NCI-H774 (cell line): Measurements from ENCODE around the gene TCF7.
"Not testable (repeated sequence)": the region's sequence is repeated elsewhere in the genome, so short reads cannot be mapped to it uniquely, and the experiment has no call there.

ENCODE experiments used
- DNase-seq: peaks from one replicate; lab custom pipeline; 2025; lab: John Stamatoyannopoulos, UW

The TCF7 gene

DNA sequence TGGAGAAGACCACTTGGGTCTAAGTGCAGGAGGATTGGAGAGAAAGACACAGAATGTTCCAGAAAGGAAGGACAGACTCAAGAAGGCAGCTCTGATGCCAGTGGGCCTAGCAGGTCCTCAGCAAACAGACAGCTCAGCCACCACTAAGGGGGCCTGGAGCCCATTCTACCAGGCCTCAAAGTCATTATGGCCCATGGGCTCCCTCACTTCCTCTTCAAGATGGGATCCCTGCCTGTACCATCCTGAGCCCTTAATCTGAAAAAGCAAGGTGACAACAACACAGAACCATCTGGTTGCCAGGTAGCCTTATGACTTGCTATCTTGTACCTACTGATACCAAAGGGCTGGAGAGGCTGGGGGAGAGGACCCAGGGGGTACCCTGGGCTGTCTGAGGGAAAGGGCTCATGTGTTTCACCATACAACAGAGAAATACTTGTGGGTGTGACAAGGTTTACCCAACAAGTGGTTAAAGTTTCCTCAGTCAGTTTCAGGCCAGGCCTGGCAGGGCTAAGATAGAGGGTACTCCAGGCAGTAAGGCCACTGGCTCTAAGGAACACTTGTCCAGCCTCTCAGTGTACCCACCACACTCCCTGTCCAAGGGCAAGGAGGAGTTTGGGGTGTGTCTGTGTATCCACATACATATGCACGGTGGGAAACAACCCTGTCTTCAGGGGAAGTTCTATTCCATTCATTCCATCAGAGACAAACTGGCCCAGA, 30.7 kb downstream of the TCF7 start:
- DNase-seq: no peak

- DNase-seq: no peak
Observed at GRCh38 chr5:134145779-134146581, 31.5 kb downstream of the TCF7 start.

DNA sequence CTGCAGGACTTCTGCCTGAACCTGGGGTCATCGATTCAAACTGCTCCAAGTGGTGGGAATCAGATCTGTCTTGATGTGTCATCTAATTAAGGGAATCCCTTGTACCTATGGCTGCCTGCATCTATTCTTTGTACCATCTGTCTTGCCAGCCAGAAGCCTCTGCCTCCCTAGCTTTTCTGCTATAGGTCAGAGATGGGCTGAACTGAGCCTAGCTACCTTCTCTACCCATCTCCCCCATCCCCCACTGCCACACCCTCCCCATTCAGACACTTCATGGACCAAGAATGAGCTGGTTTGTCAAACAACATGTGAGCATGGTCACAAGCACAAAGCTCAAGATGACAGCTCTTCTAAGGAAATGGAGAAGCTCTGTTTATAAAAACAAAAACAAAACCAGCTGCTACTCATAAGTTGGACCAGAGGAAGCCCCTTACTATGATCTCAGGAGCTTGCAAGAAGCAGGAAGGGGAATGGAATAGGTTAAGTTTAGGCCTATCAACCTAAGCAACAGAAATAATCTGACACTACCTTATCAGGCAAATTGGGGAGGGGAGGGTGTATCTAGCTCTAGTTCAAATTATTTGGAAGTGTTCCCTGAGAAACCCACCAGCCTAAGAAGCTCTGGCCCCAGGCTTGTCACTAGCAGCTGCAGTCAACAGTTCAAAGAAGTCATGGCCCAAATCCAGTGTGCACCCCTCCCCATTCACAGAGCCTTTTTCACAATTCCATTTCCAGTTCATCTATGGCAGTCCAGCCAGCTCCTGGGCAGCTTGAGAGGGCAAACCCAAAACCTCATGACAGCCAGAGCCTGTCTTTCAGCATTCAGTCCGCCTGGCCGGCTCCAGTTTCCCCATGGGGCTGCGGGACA, 32.4 kb downstream of the TCF7 start:
- no peak for DNase-seq

DNA sequence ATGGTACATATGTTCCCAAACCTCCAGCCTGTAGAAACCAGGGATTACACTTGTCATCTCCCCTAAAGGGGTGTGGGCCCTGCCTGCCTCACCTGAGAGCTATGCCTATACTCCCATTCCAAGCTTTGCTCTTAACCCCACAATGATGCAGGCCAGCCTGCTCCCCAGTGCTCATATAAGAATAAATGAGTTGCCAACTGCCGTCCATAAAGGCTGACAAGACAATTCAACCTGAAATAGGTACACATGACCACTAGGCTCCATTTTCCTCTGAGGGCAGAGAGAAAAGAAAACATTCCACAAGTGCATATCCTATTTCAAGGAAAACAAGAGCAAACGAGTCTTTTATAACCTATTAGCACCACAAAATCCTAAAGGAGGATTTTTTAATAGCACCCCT, 33.8 kb downstream of the TCF7 start:
- DNase-seq: no peak

DNA sequence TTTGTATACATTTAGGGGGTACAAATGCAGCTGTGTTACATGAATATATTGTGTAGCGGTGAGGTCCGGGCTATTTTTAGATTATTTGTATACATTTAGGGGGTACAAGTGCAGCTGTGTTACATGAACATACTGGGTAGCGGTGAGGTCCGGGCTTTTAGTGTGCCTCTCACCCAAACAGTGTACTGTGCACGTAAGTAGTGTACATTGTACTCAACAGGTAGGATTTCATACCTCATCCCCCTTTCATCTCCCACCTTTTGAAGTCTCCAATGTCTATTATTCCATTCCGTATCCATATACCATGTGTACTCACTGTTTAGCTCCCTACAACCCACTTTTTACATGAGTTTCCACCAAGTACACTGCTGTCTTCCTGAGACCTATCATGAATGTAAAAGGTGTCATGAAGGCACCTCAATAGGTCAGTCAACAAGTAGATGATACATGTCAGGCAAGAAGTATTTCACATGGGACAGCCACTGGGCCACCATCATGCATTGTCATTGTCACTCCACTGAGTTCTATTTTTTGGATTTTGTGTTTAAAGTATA, 34.6 kb downstream of the TCF7 start:
- DNase-seq: no peak

DNA sequence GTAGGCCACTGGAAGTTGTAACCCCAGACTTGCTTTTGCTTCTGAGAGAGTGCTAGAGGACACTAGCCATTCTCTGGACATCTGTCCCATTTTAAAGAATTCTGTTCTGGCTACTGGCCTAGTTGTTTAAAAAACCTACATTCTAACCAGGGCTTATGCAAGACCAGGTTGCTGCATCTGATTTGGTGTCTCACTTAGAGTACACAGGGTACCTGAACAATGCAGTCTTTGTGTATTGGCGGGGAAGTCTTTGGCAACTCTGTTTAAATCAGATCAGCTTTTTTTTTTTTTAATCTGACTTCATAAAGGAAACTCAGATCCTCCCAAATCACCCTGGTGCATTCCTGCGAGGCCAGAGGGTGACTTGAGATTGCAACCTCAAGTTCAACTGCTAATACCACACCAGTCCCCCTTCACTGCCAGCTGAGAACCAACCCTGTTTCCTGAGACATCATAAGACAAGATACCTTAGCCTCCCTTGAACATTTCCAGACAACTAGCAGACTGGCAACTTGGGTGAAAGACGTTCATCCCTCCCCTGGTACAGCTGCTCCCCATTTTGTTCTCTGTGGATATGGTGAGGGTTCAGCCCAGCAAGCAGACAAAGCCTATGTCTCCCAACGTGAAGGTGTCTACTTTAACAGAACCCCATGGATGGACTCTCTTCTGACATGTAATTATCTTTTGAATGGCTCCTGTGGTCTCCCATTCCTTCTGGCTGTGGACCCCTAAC, 35.3 kb downstream of the TCF7 start:
- no peak for DNase-seq

DNA sequence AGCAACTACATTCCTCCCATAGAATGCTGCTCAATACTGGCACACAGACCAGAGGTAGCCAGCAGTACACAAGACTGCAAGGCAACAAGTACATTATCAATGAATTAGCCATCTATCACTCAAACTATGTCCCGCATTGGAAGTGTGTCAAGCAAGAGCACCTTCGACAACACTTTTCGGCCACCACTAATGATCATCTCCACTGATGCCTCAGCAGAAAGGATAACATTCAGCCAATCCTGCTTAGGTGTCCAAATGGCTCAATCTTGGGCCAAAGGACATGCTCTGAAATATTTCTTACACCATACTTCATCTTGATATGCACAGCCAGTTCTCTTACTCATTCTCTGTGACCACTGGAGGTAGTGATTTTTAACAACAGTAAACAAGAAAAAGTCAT, 37.2 kb downstream of the TCF7 start:
- no peak for DNase-seq

GRCh38 chr5:134152173-134152832, 37.8 kb downstream of the TCF7 start:
- not testable (repeated sequence) for DNase-seq

- no peak for DNase-seq
Observed at GRCh38 chr5:134153241-134153640, 38.8 kb downstream of the TCF7 start.

GRCh38 chr5:134153657-134154056, 39.2 kb downstream of the TCF7 start:
- DNase-seq: no peak

DNA sequence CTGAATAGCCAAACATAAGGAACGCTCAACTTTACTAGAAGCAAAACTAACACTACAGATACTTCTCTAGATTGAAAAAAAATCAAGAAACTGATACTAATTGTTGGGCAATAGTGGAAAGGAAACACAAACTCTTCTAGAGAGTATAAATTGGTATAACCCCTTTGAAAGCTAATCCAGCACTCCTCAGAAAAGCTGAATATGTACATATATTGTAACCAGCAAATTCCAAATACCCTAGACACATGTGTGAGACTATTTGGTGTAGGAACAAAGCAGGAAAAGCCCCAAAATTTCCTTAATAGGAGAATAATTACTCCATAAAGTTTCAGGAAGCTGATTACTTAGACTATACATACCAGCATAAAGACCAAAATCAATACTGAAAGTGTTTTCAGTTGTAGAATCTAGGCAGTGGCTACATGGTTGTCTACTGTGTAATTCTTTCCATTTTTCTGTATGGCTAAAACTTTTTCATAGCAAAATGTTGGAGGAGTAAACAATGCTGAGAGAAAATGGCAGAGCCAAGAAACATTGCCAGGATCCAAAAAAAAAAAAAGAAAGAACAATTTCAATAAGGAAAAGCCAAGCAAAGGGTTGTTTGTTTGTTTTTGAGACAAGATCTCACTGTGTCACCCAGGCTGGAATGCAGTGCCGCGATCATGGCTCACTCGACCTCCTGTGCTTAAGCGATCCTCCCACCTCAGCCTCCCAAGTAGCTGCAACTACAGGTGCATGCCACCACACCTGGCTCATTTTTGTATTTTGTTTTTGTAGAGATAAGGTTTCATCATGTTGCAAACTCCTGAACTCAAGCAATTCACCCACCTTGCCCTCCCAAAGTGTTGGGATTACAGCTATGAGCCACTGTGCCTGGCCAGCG, 47.3 kb downstream of the TCF7 start:
- no peak for DNase-seq

DNA sequence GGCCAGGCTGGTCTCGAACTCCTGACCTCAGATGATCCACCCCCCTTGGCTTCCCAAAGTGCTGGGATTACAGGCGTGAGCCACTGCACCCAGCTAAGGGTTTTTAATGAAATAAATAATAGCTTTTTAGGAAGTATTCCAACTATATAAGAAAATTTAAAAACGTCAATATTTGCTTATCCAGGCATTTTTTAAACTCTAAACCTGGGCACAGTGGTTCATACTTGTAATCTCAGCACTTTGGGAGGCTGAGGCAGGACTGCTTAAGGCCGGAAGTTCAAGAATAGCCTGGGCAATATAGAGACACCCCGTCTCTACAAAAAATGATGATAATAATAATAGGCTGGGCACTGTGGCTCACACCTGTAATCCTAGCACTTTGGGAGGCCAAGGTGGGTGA, 48.1 kb downstream of the TCF7 start:
- DNase-seq: no peak

GRCh38 chr5:134171972-134172371, 57.5 kb downstream of the TCF7 start:
- DNase-seq: no peak

- no peak for DNase-seq
Observed at GRCh38 chr5:134174841-134175839, 60.7 kb downstream of the TCF7 start.

- no peak for DNase-seq
Observed at GRCh38 chr5:134175921-134176510, 61.5 kb downstream of the TCF7 start.

GRCh38 chr5:134176511-134177368, 62.3 kb downstream of the TCF7 start, which contains the start of gene SKP1:
Gene SKP1, minus strand, starts transcription at chr5:134176950. Its CDS starts 2,928 bp downstream, at chr5:134174022.
- DNase-seq: peak; percentile 68
